Suprapubic skin (tissue), 4 donors: Measurements from ENCODE around the gene HSDL2. TPM values are rescaled to one million over a fixed set of nuclear protein-coding genes. Genes with fewer than 3 reads are reported as not detected.
A peak's percentile ranks its signal among the peaks of the same experiment; 100 is the strongest.

Experiments
- DNase-seq, 2 donors: peaks; one replicate each; pipeline ENCODE4 v3.0.0-alpha.2; 2019; ENCODE audit warnings: low spot score in 2 of 2
- H3K27ac ChIP-seq: fragments of 200-600 bp; sonication (generic); one replicate; pipeline ENCODE4 v1.5.1; 2019
- H3K27me3 ChIP-seq: fragments of 200-600 bp; sonication (generic); one replicate; pipeline ENCODE4 v1.5.1; 2019
- H3K36me3 ChIP-seq: fragments of 200-600 bp; sonication (generic); one replicate; pipeline ENCODE4 v1.5.1; 2019
- H3K4me1 ChIP-seq: fragments of 200-600 bp; sonication (generic); one replicate; pipeline ENCODE4 v1.5.1; 2019
- H3K4me3 ChIP-seq: fragments of 200-600 bp; sonication (generic); one replicate; pipeline ENCODE4 v1.5.1; 2019; ENCODE audit warnings: mild to moderate bottlenecking
- H3K9me3 ChIP-seq: fragments of 200-600 bp; sonication (generic); one replicate; pipeline ENCODE4 v1.5.1; 2019
- EP300 ChIP-seq: sonication (generic); formaldehyde crosslinking; IDR thresholded peaks from one replicate; pipeline ENCODE4 v1.6.1; 2017; ENCODE audit warnings: antibody characterized with exemption
- POLR2A ChIP-seq, 2 donors: fragments of 450-650 bp; IDR thresholded peaks; one replicate each; pipeline ENCODE4 v1.6.1; 2017; ENCODE audit warnings: antibody characterized with exemption in 2 of 2, mild to moderate bottlenecking in 2 of 2, moderate library complexity in 2 of 2
- POLR2AphosphoS5 ChIP-seq, 3 donors: sonication (generic); formaldehyde crosslinking; IDR thresholded peaks; one replicate each; pipeline ENCODE4 v1.6.1; 2017; ENCODE audit warnings: antibody characterized with exemption in 3 of 3
- WGBS: methylation state at CpG from one replicate; pipeline ENCODE4 v1.1.5; 2018; 5-methylcytosine and 5-hydroxymethylcytosine counted together
- total RNA-seq, 4 donors: library from RNA; depleted of rRNA; stranded (reverse); fragments of >200 nt; gene quantifications; one replicate each; pipeline ENCODE4 v1.1.0, GENCODE V29; 2016
- TF ChIP-seq, protein P1 (sequence below), 2 donors: fragments of 200-600 bp in 1 of 2; fragments of 450-650 bp in 1 of 2; sonication (generic) in 1 of 2; IDR thresholded peaks; one replicate each; pipeline ENCODE4 v1.5.1; 2016 to 2019; ENCODE audit warnings: antibody characterized with exemption in 2 of 2, mild to moderate bottlenecking in 1 of 2, moderate library complexity in 1 of 2

HSDL2 gene
- total RNA-seq, 4 donors from 2014 or later, result 32.5 to 46.1 (median 33.2) TPM

DNA sequence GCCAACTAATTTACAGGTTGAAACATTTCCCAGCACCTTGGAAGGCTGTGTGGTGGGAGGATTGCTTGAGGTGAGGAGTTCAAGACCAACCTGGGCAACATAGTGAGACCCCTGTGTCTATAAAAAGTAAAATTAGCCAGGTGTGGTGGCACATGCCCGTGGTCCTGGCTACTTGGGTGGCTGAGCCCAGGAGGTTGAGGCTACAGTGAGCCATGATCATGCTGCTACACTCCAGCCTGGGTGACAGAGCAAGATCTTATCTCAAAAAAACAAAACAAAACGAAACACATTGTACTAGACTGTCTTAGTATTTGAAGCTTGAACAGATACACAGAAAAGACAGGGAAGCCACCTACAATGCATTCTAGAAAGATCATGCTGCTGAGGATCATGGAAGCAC, 2.8 kb upstream of the HSDL2 start:
- WGBS, result 64% methylated on average over 2 of the region's 2 CpGs
- no peak for DNase-seq
- no peaks in the 10 kb centered on the region for H3K27me3 ChIP-seq

DNA sequence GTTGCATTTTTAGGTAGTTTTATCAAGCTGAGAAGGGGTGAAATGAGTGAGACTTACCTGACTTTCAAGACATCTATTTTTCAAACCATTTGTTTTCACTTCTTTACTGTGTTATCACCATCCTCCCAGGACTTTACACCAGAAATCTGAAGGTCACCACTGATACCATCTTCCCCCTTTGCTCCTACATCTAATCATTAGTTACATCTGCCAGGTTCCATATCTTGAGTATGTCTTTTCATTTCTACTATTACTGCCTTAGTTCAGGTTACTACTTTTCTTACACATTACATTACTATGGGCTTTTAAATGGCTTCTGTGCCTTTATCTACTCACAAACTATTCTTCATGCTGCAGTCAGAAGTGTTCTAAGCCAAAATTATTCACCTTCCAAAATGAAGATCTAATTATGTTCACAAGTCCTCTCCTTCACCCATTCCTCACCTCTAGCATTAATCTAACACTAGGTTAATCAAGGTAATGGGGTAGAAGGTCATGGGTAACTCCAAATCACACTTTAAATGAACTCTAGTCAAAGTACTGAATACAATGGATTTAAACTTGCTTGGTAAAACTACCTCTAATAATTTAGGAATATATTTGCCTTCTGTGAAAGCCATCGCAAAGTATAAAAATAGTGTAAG, 2.1 kb upstream of the HSDL2 start:
- TF ChIP-seq POLR2AphosphoS5 (IDR thresholded peaks at IDR 0.05) (no peak), POLR2A (IDR thresholded peaks at IDR 0.05) (no peak), EP300 (no peak)
- TF ChIP-seq, protein P1, sequence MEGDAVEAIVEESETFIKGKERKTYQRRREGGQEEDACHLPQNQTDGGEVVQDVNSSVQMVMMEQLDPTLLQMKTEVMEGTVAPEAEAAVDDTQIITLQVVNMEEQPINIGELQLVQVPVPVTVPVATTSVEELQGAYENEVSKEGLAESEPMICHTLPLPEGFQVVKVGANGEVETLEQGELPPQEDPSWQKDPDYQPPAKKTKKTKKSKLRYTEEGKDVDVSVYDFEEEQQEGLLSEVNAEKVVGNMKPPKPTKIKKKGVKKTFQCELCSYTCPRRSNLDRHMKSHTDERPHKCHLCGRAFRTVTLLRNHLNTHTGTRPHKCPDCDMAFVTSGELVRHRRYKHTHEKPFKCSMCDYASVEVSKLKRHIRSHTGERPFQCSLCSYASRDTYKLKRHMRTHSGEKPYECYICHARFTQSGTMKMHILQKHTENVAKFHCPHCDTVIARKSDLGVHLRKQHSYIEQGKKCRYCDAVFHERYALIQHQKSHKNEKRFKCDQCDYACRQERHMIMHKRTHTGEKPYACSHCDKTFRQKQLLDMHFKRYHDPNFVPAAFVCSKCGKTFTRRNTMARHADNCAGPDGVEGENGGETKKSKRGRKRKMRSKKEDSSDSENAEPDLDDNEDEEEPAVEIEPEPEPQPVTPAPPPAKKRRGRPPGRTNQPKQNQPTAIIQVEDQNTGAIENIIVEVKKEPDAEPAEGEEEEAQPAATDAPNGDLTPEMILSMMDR (IDR thresholded peaks at IDR 0.05), result no peak
- H3K9me3 ChIP-seq, result no peaks in the 10 kb centered on the region
- no peaks in the 10 kb centered on the region for H3K27me3 ChIP-seq
- no peak overlapping the region for H3K27ac ChIP-seq
- H3K4me1 ChIP-seq, result peaks cover 38% of the 10 kb centered on the region
- H3K4me3 ChIP-seq, result no peak overlapping the region
- 92% methylated on average over 1 of the region's 1 CpG for WGBS
- no peaks in the 10 kb centered on the region for H3K36me3 ChIP-seq
- DNase-seq, result no peak

More for the DNA sequence above, 2.8 kb upstream of the HSDL2 start:
- Histone ChIP-seq H3K9me3 (no peaks in the 10 kb centered on the region), H3K4me1 (peaks cover 35% of the 10 kb centered on the region), H3K36me3 (no peaks in the 10 kb centered on the region), H3K27ac (no peak overlapping the region), H3K4me3 (no peak overlapping the region)
- TF ChIP-seq POLR2AphosphoS5 (IDR thresholded peaks at IDR 0.05) (no peak), EP300 (no peak), POLR2A (IDR thresholded peaks at IDR 0.05) (no peak)
- TF ChIP-seq, protein P1 (IDR thresholded peaks at IDR 0.05), result no peak

DNA sequence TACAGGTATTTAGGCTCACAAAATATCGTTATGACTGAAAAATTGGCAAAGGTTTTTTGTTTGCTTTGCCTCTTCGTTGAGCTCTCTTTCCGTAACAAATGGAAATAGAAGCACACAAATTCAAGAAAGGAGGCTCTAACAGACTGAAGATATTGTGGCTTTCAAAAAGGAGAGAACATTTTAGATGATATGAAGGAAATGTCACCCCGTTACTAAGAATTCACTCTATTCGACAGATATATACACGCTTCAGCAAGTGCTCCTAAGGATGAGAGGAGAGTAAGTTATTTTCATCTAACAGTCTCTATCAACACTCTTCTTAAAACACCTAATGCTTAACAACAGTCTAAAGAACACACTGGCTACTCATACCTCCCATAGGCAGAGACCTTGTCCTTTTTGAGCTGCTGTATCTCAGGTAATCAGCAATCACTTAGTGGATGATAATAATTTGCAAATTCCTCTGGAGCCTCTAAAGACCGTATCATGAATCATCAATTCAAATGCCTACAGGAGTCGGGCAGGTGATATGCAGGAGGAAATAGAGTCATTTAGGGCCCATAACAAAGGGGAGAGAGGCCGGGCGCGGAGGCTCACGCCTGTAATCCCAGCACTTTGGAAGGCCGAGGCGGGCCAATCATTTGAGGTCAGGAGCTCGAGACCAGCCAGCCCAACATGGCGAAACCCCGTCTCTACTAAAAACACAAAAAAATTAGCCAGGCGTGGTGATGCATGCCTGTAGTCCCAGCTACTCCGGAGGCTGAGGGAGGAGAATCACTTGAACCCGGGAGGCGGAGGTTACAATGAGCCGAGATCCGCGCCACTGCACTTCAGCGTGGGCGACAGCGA, 1.4 kb upstream of the HSDL2 start:
- Histone ChIP-seq H3K4me1 (peaks cover 38% of the 10 kb centered on the region), H3K9me3 (no peaks in the 10 kb centered on the region), H3K4me3 (peak overlapping the region; percentile 70), H3K36me3 (no peaks in the 10 kb centered on the region), H3K27ac (peak overlapping the region; percentile 94), H3K27me3 (no peaks in the 10 kb centered on the region)
- no peak for DNase-seq
- 19% methylated on average over 27 of the region's 27 CpGs for WGBS
- no peak for TF ChIP-seq EP300
- TF ChIP-seq, protein P1 (IDR thresholded peaks at IDR 0.05), result no peak
- TF ChIP-seq POLR2AphosphoS5 (IDR thresholded peaks at IDR 0.05), result no peak
- TF ChIP-seq POLR2A (IDR thresholded peaks at IDR 0.05), result no peak

DNA sequence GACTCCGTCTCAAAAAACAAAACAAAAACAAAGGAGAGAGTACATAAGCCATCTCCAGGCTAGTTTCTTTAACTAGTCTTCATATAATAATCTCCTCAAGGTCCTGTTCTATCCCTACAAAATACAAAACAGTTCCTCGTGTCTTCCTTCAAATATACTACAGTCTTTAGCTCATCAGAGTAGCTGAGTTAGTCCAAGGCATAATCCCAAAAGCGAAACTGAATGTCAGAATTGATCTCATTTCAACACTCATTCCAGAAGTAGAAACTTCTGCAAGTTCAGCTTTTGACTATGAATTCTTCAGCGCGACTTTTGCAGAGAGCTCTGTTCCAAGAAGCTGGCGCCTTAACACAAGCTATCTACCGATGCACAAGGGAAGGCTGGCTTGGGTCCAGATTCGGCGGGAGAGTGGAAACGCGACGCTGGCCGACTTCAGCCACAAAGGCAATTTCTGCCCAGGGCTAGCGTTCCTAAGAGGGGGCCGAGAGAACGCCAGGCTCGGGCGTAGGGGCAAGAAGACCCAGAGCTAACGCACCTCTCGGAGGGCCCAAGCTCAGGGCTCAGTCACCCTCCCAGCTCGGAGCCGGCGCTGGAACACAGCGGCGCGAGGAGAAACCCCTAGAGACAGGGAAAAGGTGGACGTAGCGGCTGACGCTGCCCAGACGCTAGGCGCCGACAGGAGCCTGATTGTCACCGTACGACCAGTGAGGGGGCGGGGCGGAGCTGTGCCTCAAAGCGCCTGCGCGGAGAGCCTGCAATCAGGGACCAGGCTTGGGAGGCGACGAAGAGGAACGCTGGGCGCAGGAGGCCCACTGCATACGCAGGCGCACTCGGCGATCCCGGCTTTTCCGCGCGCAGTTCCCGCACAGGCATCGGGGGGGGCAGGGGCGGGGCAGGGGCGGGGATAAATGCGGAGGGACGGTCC, 469 bp upstream of the HSDL2 start:
- TF ChIP-seq POLR2AphosphoS5 (IDR thresholded peaks at IDR 0.05) (no peak), EP300 (no peak), POLR2A (IDR thresholded peaks at IDR 0.05) (peak in 1 of 2 donors; percentile 79)
- TF ChIP-seq, protein P1 (IDR thresholded peaks at IDR 0.05), result no peak
- Histone ChIP-seq H3K36me3 (no peaks in the 10 kb centered on the region), H3K4me1 (peaks cover 45% of the 10 kb centered on the region), H3K27ac (peak overlapping the region; percentile 94), H3K9me3 (no peaks in the 10 kb centered on the region), H3K27me3 (no peaks in the 10 kb centered on the region), H3K4me3 (peak overlapping the region; percentile 70)
- WGBS, result 1% methylated on average over 28 of the region's 57 CpGs
- peak; percentile 100 for DNase-seq
